Measurements from ENCODE around the gene ENDOG. TPM values are rescaled to one million over a fixed set of nuclear protein-coding genes. Genes with fewer than 3 reads are reported as not detected.
"Not testable (repeated sequence)": the region's sequence is repeated elsewhere in the genome, so short reads cannot be mapped to it uniquely, and the experiment has no call there.

The ENDOG gene
- total RNA-seq, 1 donor from 2014 or later = 29.6 TPM

- DNase-seq (ENCODE audit: low read depth in 2 of 2) = no peak
These were observed 44.1 kb downstream of the ENDOG start for GRCh38 chr9:128862401-128862851.

- DNase-seq (ENCODE audit: low read depth in 2 of 2) = peak; percentile 64 to 76
These were observed 45.3 kb downstream of the ENDOG start for GRCh38 chr9:128863647-128864046.

GRCh38 chr9:128870128-128870940 lies 52.0 kb downstream of the ENDOG start:
- DNase-seq (ENCODE audit: low read depth in 2 of 2) = no peak

- DNase-seq (ENCODE audit: low read depth in 2 of 2) = not testable (repeated sequence)
These were observed 52.6 kb downstream of the ENDOG start for GRCh38 chr9:128870941-128871265.

Other genes starting within 250 kb of the ENDOG start
- gene DYNC2I2, start 161.7 kb upstream of the ENDOG start, total RNA-seq = 36.3 and 43.6 TPM in 2 replicates
- 308 and 320 TPM in 2 replicates for gene SET, start 129.3 kb upstream of the ENDOG start, total RNA-seq
- gene PKN3, start 116.0 kb upstream of the ENDOG start, total RNA-seq = 8.1 and 8.9 TPM in 2 replicates
- 43.4 and 44.6 TPM in 2 replicates for gene ZDHHC12, start 94.4 kb upstream of the ENDOG start, total RNA-seq
- gene ZER1, start 46.6 kb upstream of the ENDOG start, total RNA-seq = 11.1 and 12.7 TPM in 2 replicates
- 8.9 and 13.1 TPM in 2 replicates for gene TBC1D13, start 31.2 kb upstream of the ENDOG start, total RNA-seq
- 10.9 and 24.4 TPM in 2 replicates for gene SPOUT1, start 11.3 kb downstream of the ENDOG start, total RNA-seq
- 3.5 and 5.6 TPM in 2 replicates for gene KYAT1, start 63.5 kb downstream of the ENDOG start, total RNA-seq
- 62.1 and 101 TPM in 2 replicates for gene LRRC8A, start 63.6 kb downstream of the ENDOG start, total RNA-seq
- 0.20 and 0.22 TPM in 2 replicates for gene PHYHD1, start 102.5 kb downstream of the ENDOG start, total RNA-seq
- gene DOLK, start 129.1 kb downstream of the ENDOG start, total RNA-seq = 22.0 and 40.9 TPM in 2 replicates
- gene NUP188, start 129.2 kb downstream of the ENDOG start, total RNA-seq = 27.0 and 40.1 TPM in 2 replicates
- 20.0 and 28.6 TPM in 2 replicates for gene SH3GLB2, start 209.8 kb downstream of the ENDOG start, total RNA-seq
- 13.5 and 16.9 TPM in 2 replicates for gene MIGA2, start 218.1 kb downstream of the ENDOG start, total RNA-seq

Data from lung microvascular endothelial cell (primary cell).